HG03571 (cell line): ENCODE data around the gene ASPHD2.
A peak's percentile ranks its signal among the peaks of the same experiment; 100 is the strongest.
"Not testable (repeated sequence)": the region's sequence is repeated elsewhere in the genome, so short reads cannot be mapped to it uniquely, and the experiment has no call there.

Experiments
- ATAC-seq: cut with Tn5 transposase; IDR thresholded peaks from one replicate; pipeline ENCODE4 v1.9.1; 2021; ENCODE audit not compliant: unreplicated experiment

The ASPHD2 gene

GRCh38 chr22:26428515-26429457 is at the start of gene ASPHD2:
TSS of gene ASPHD2 (plus strand) at chr22:26429260. CDS start at chr22:26433616, 4,356 bp downstream.
- peak; percentile 59 for ATAC-seq

GRCh38 chr22:26380072-26380830 is 48.8 kb upstream of the ASPHD2 start:
- ATAC-seq, result no peak

- ATAC-seq, result no peak
Measured at GRCh38 chr22:26382782-26383181, 46.3 kb upstream of the ASPHD2 start.

- ATAC-seq, result no peak
Measured at GRCh38 chr22:26383968-26384556, 45.0 kb upstream of the ASPHD2 start.

- ATAC-seq, result no peak
Measured at GRCh38 chr22:26385164-26385563, 43.9 kb upstream of the ASPHD2 start.

GRCh38 chr22:26389125-26389524 is 39.9 kb upstream of the ASPHD2 start:
- ATAC-seq, result no peak

- ATAC-seq, result no peak
Measured at GRCh38 chr22:26391091-26391490, 38.0 kb upstream of the ASPHD2 start.

- ATAC-seq, result no peak
Measured at GRCh38 chr22:26391623-26392022, 37.4 kb upstream of the ASPHD2 start.

- no peak for ATAC-seq
Measured at GRCh38 chr22:26393929-26394328, 35.1 kb upstream of the ASPHD2 start.

GRCh38 chr22:26394777-26395176 is 34.3 kb upstream of the ASPHD2 start:
- ATAC-seq, result no peak

GRCh38 chr22:26395926-26396325 is 33.1 kb upstream of the ASPHD2 start:
- ATAC-seq, result no peak

GRCh38 chr22:26398741-26399153 is 30.3 kb upstream of the ASPHD2 start:
- ATAC-seq, result no peak

GRCh38 chr22:26399289-26399688 is 29.8 kb upstream of the ASPHD2 start:
- no peak for ATAC-seq

GRCh38 chr22:26401726-26402125 is 27.3 kb upstream of the ASPHD2 start:
- no peak for ATAC-seq

- no peak for ATAC-seq
Measured at GRCh38 chr22:26404851-26405421, 24.1 kb upstream of the ASPHD2 start.

- no peak for ATAC-seq
Measured at GRCh38 chr22:26406118-26406517, 22.9 kb upstream of the ASPHD2 start.

- ATAC-seq, result not testable (repeated sequence)
Measured at GRCh38 chr22:26408562-26409220, 20.4 kb upstream of the ASPHD2 start.

- ATAC-seq, result no peak
Measured at GRCh38 chr22:26409719-26410335, 19.2 kb upstream of the ASPHD2 start.

GRCh38 chr22:26410386-26410785 is 18.7 kb upstream of the ASPHD2 start:
- ATAC-seq, result no peak

GRCh38 chr22:26414347-26414746 is 14.7 kb upstream of the ASPHD2 start:
- no peak for ATAC-seq
